NOMO-1 treated with DMSO at 0.1 percent for 48 hours (cell line): ENCODE data around the gene KRTAP4-16.
"Not testable (repeated sequence)": the region's sequence is repeated elsewhere in the genome, so short reads cannot be mapped to it uniquely, and the experiment has no call there.

Experiments
- DNase-seq: peaks from one replicate; lab custom pipeline; 2025; ENCODE audit not compliant: unreplicated experiment; lab: John Stamatoyannopoulos, UW

The KRTAP4-16 gene

DNA sequence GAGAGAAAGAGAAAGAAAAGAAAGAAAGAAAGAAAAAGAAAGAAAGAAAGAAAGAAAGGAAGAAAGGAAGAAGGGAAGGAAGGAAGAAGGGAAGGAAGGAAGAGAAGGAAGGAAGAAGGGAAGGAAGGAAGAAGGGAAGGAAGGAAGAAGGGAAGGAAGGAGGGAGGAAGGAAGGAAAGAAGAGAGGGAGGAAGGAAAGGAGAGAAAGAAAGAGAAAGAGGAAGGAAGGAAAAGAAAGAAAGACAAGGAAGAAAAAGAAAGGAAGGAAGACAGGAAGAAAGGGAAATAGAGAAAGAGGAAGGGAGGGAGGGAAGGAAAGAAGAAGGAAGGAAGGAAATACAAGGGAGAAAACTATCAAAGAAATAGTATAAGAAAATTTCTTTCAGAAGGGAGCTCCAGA lies 25.2 kb downstream of the KRTAP4-16 start:
- no peak for DNase-seq

- no peak for DNase-seq
Observed at GRCh38 chr17:41073676-41074075, 28.3 kb downstream of the KRTAP4-16 start.

- DNase-seq: no peak
Observed at GRCh38 chr17:41071606-41072360, 30.2 kb downstream of the KRTAP4-16 start.

- peak; percentile 18 for DNase-seq
Observed at GRCh38 chr17:41069031-41069430, 33.0 kb downstream of the KRTAP4-16 start.

- DNase-seq: no peak
Observed at GRCh38 chr17:41067281-41067680, 34.7 kb downstream of the KRTAP4-16 start.

DNA sequence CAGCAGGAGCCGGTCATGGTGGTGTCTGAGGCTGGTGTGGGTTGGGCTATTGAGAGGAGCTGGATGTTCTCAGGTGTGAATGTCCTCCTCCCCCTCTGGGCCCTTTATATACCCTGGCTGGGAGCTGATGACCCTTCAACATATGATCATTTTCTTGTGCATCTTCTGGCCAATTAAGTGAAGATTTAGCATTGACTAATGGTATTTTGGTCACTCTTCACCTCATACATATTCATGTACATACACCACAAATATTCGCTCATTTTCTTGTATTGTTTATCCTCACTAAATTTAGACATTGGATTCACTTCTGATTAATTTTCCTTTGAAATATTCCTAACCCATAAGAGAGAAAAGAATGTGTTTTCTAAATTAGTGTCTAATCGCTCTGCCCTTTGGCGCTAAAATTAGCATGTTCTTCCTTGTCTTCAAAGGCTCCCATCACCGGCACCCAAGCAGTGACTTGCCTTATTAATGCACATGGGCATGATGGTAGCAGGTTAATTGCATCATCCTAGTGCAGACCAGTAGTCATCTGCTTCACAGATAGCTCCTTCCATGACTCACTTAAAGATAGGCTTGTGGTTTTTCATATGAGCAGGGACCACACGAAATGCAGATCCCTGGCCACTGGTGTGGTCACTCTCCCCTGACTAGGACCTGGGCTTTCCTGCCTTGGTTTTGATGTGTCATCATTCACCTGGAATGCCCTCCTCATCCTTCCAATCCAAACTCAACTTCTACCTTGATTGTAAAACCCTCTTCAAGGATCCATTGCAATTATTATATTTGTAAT lies 36.0 kb downstream of the KRTAP4-16 start, which contains the start of gene KRTAP2-4:
KRTAP2-4 (minus strand) TSS at position 51 of the 796 bp plus-strand sequence; CDS start at position 17, 34 bp downstream.
- DNase-seq: peak; percentile 59

GRCh38 chr17:41065016-41065689 lies 36.9 kb downstream of the KRTAP4-16 start:
- not testable (repeated sequence) for DNase-seq

DNA sequence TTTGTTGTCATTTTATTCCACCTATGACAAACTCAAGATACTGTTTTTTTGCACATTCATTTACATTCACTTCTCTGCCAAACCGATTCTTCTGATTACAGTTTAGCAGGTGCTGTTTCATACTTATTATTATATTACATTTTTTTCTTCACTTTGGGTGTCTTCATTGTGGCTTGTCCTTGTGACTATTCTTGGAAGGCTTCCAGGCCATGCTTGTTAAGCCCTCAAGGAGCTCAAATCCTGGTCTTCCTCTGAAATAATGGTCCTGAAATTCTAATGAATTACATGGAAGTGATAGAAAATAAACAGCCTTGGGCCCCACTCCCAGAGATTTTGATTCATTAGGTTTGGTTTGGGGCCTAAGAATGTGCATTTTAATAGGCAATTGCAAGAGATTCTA lies 37.7 kb downstream of the KRTAP4-16 start:
- no peak for DNase-seq

DNA sequence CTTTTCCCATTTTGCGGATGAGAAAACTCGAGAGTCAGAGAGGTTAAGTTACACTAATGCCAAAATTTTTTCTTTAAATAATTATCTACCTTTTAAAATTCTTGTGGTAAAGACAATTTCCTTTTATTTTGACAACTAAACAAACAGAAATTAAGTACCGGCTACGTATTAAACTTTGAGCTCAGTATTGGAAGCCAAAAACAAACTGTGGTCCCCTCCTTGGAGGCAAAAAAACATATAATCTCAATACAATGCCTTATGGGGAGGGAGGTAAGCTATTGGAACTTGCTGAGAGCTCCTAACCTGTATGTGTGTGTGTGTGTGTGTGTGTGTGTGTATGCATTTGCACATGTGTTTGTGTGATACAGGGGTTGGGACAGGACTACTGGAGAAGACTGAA lies 38.6 kb downstream of the KRTAP4-16 start:
- DNase-seq: no peak

DNA sequence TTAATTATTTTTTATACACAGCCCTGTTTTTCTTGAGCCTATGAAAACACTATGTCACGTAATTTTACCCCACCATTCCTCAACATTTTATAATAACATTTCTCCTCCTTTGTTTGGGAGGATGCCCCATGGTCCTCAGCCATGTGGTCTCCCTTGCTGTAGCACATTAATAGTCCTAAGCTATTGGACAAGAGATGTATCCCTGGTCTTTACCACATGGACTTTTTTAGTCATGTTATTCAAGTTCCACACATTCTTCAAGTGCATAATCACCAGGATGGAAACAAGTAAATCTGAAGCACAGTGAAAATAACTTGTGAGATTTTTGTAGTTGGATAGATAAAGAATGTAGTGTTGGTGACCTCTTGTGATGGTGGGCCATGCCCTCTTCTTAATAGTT lies 40.0 kb downstream of the KRTAP4-16 start:
- DNase-seq: no peak

- DNase-seq: no peak
Observed at GRCh38 chr17:41060052-41060604, 41.9 kb downstream of the KRTAP4-16 start, which contains the start of gene KRTAP2-3. KRTAP2-3 (minus strand) TSS chr17:41060114; CDS start chr17:41060050, 64 bp downstream.

DNA sequence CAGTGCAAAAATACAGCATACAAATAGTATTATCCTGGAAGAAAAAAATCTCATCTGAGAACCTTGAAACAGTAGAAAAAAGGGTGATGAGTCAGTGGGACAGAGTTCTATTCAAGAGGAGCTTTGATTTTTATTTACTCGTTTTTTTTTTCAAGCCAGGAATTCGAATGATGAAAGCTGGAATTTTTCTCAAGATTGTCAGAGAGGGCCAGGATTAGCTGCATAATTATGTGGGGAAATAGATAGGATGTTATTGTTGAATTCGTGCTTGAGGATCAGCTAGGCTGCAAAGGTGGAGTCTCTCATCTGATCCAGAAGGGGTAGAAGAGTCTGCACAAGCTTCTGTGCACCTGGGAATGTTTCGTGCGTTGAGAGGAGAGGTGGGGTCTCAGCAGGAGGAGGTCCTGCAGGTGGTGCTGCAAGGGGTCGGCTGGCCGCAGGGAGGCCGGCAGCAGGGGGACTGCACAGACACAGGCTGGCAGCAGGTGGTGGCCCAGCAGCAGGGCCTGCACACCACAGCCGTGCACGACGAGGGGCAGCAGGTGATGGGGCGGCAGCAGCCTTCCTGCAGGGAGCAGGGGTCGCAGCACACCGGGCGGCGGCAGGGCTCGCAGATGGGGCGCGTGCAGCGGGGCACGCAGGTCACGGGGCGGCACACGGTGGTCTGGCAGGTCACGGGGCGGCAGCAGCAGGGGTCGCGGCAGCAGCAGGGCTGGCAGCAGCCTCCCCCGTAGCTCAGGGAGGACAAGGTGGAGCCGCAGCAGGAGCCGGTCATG lies 42.5 kb downstream of the KRTAP4-16 start:
- DNase-seq: not testable (repeated sequence)

DNA sequence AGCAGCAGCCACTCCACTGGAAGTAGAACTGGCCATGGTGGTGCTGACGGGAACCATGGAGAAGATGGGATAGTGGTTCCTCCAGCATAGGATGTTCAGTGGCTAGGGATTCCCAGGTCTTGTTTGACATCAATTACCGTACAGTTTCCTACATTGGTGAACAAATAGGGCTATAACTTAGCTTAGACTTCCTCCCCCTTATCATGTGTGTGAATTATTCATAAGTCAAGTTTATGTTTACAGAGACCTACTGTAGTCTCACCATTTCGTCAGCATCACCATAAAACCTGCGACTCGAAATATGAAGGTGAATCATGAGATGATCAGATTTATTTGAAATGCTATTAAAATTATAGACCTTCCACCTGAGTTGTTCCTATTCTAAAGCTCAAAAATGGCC lies 43.3 kb downstream of the KRTAP4-16 start:
- DNase-seq: no peak

- DNase-seq: no peak
Observed at GRCh38 chr17:41057547-41057946, 44.5 kb downstream of the KRTAP4-16 start.

DNA sequence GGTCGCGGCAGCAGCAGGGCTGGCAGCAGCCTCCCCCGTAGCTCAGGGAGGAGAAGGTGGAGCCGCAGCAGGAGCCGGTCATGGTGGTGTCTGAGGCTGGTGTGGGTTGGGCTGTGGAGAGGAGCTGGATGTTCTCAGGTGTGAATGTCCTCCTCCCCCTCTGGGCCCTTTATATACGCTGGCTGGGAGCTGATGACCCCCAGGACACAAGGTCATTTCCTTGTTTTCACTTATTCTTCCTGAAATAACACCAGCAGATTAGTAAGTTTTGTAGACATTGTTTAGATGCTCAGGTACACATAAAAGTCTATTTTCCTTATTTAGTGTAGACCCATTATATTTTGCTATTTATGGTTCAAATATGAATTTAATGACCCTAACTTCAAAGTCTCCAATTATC lies 46.9 kb downstream of the KRTAP4-16 start, which contains the start of gene KRTAP2-2:
KRTAP2-2 (minus strand) TSS at position 101 of the 400 bp plus-strand sequence; CDS start at position 82, 19 bp downstream.
- not testable (repeated sequence) for DNase-seq

DNA sequence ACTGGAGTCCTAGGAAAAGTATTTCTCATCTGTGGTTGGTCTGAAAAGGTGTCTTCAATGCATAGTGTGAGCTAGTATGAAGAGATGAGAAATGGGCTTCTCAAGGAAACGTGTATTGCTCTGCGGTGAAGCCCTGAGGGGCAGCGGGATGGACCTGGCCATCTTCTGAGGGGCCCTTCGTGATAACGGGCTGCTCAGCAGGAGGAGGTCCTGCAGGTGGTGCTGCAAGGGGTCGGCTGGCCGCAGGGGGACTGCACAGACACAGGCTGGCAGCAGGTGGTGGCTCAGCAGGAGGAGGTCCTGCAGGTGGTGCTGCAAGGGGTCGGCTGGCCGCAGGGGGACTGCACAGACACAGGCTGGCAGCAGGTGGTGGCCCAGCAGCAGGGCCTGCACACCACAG lies 47.5 kb downstream of the KRTAP4-16 start:
- not testable (repeated sequence) for DNase-seq

DNA sequence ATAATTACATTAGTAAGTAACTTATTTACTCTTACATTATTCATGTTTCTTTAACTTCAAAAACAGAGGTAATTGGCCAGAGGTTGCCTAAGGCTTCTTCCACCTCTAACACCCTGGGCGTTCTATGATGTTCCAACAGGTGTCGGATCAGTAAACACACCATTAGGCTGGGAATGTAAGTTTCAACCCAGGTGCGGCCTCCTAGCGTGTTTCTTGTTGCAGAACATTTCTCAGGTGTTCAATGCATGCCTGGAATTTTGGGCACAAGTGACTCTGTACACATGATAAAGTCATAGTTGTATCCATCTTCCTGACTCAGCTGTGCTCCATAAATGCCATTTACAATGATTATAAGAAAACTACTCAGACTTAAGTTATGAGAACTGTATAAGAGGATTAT lies 48.0 kb downstream of the KRTAP4-16 start:
- no peak for DNase-seq

DNA sequence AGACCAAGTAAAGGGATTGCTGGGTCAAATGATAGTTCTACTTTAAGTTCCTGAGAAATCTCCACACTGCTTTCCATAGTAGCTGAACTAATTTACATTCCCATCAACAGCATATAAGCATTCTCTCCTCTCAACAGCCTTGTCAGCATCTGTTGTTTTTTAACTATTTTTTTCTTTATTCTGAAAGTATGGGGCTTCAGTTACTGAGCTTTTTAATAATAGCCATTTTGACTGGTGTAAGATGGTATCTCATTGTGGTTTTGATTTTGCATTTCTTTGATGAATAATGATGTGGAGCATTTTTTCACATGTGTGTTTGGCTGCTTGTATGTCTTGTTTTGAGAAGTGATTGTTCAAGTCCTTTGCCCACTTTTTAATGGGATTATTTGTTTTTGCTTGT lies 49.4 kb downstream of the KRTAP4-16 start:
- no peak for DNase-seq
